Lung (tissue), 12 donors: ENCODE measurements around the gene MSH5. TPM values are rescaled to one million over a fixed set of nuclear protein-coding genes. Genes with fewer than 3 reads are reported as not detected.

Source experiments
- ATAC-seq: fragments of 200-7000 bp; cut with Tn5 transposase; one replicate; pipeline ENCODE4 v1.9.1; 2020; ENCODE audit warnings: moderate number of reproducible peaks; ENCODE audit not compliant: insufficient read depth, low FRiP score
- DNase-seq, 3 donors: peaks; one replicate each; pipeline ENCODE4 v3.0.0-alpha.2; 2013 to 2017
- H3K27ac ChIP-seq, 2 donors: one replicate each; pipeline ENCODE4 v1.5.1; 2013; ENCODE audit warnings: mild to moderate bottlenecking in 2 of 2, moderate library complexity in 2 of 2, control low read depth in 1 of 2, inconsistent platforms in 1 of 2, low read depth in 1 of 2, low read length in 1 of 2
- H3K27me3 ChIP-seq, 3 donors: one replicate each; pipeline ENCODE4 v1.5.1; 2013; ENCODE audit warnings: low read length in 2 of 3; ENCODE audit not compliant: control insufficient read depth in 3 of 3, insufficient read depth in 3 of 3
- H3K36me3 ChIP-seq, 4 donors: one replicate each; pipeline ENCODE4 v1.5.1; 2013; ENCODE audit warnings: low read length in 4 of 4, mild to moderate bottlenecking in 1 of 4, moderate library complexity in 1 of 4; ENCODE audit not compliant: control insufficient read depth in 4 of 4, insufficient read depth in 4 of 4
- H3K4me1 ChIP-seq, 5 donors: one replicate each; pipeline ENCODE4 v1.5.1; 2013; ENCODE audit warnings: low read length in 5 of 5, mild to moderate bottlenecking in 2 of 5, moderate library complexity in 1 of 5; ENCODE audit not compliant: control insufficient read depth in 5 of 5, insufficient read depth in 5 of 5
- H3K4me3 ChIP-seq: one replicate; pipeline ENCODE4 v1.5.1; 2013; ENCODE audit warnings: mild to moderate bottlenecking, control low read depth, moderate library complexity
- H3K9ac ChIP-seq, 2 donors: one replicate each; pipeline ENCODE4 v1.5.1; 2013; ENCODE audit warnings: low read length in 2 of 2, control low read depth in 1 of 2; ENCODE audit not compliant: insufficient read depth in 1 of 2
- H3K9me3 ChIP-seq, 4 donors: one replicate each; pipeline ENCODE4 v1.5.1; 2013; ENCODE audit warnings: low read length in 3 of 4, mild to moderate bottlenecking in 1 of 4, moderate library complexity in 1 of 4; ENCODE audit not compliant: control insufficient read depth in 4 of 4, insufficient read depth in 3 of 4
- WGBS, 2 donors: extraction: QIAGEN DNeasy Blood & Tissue Kit; methylation state at CpG; one replicate each; pipeline ENCODE4 v1.1.7; 2013; 5-methylcytosine and 5-hydroxymethylcytosine counted together
- polyA plus RNA-seq, 2 donors: library from polyadenylated mRNA; stranded (reverse); fragments of 200-250 nt; gene quantifications; one replicate each; pipeline ENCODE4 v1.2.1, GENCODE V29; 2013
- total RNA-seq, 2 donors: library from RNA; depleted of rRNA in 1 of 2; stranded (reverse); fragments of >200 nt in 1 of 2; gene quantifications; one replicate each; pipeline ENCODE4 v1.2.1, GENCODE V29; 2014 to 2021
- TF ChIP-seq, protein P1 (sequence below): IDR thresholded peaks from 2 replicates; pipeline ENCODE4 v1.5.1; 2012; ENCODE audit warnings: mild to moderate bottlenecking; ENCODE audit errors: control extremely low read depth, extremely low read depth
- donor health status: control.
- donor health status: control.
- donor health status: Bipolar disorder and iron deficiency.
- donor health status: healthy.
- donor health status: DM: yes; HTN: yes; CAD: no.

MSH5 gene
- total and polyA plus RNA-seq, 4 donors, result 4.5 to 17.8 (median 13.4) TPM

- TF ChIP-seq, protein P1, sequence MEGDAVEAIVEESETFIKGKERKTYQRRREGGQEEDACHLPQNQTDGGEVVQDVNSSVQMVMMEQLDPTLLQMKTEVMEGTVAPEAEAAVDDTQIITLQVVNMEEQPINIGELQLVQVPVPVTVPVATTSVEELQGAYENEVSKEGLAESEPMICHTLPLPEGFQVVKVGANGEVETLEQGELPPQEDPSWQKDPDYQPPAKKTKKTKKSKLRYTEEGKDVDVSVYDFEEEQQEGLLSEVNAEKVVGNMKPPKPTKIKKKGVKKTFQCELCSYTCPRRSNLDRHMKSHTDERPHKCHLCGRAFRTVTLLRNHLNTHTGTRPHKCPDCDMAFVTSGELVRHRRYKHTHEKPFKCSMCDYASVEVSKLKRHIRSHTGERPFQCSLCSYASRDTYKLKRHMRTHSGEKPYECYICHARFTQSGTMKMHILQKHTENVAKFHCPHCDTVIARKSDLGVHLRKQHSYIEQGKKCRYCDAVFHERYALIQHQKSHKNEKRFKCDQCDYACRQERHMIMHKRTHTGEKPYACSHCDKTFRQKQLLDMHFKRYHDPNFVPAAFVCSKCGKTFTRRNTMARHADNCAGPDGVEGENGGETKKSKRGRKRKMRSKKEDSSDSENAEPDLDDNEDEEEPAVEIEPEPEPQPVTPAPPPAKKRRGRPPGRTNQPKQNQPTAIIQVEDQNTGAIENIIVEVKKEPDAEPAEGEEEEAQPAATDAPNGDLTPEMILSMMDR, result no peak
- Histone ChIP-seq H3K9me3 (peaks cover 0 to 2% (median 0%) of the 10 kb centered on the region in 4 donors), H3K27ac (no peak overlapping the region), H3K4me1 (peaks cover 0 to 6% (median 0%) of the 10 kb centered on the region in 5 donors), H3K36me3 (no peaks in the 10 kb centered on the region), H3K4me3 (no peak overlapping the region), H3K27me3 (no peaks in the 10 kb centered on the region), H3K9ac (no peak overlapping the region)
- DNase-seq, result no peak
- ATAC-seq, result no peak
- 84 to 88% methylated on average over 9 of the region's 9 CpGs for WGBS, 2 donors
Observed at GRCh38 chr6:31765559-31765909, 25.7 kb downstream of the MSH5 start.

GRCh38 chr6:31765910-31766794 lies 26.3 kb downstream of the MSH5 start:
- no peak for ATAC-seq
- 62% methylated on average over 42 of the region's 42 CpGs for WGBS, 2 donors

DNA sequence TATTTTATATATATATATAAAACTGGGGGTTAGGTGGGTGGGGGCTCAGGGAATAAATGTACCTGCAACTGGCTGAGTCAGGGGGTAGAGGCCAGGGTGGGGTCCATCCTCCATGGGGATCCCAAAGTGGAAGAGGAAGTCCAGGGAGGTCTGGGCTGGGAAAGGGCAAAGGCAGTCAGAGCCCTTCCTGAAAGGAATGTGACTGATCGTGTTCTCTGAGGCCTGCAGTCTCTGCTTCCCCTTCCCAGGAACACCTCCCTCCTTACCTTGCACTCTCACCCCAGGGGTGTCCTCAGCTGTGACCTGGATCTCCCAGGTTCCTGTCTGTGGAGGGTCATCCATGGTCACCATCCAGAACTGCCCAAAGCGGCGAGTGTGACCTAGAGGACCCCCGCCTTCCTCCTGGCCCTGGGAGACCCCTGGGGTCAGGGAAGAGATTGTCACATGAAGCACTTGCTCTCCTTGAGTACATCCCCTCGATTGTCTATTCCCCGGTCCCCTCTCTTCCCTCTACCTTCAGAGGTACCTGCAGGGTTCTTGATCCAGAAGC lies 27.4 kb downstream of the MSH5 start:
- H3K4me3 ChIP-seq, result no peak overlapping the region
- no peak overlapping the region for H3K27ac ChIP-seq
- TF ChIP-seq, protein P1, result no peak
- ATAC-seq (no peak), DNase-seq (no peak)
- H3K27me3 ChIP-seq, result no peaks in the 10 kb centered on the region
- peaks cover 0 to 6% (median 0%) of the 10 kb centered on the region in 5 donors for H3K4me1 ChIP-seq
- 79 to 82% methylated on average over 6 of the region's 6 CpGs for WGBS, 2 donors
- H3K36me3 ChIP-seq, result no peaks in the 10 kb centered on the region
- H3K9me3 ChIP-seq, result peaks cover 0 to 2% (median 0%) of the 10 kb centered on the region in 4 donors
- no peak overlapping the region for H3K9ac ChIP-seq

More at GRCh38 chr6:31765910-31766794, 26.3 kb downstream of the MSH5 start:
- H3K27ac ChIP-seq, result no peak overlapping the region
- H3K9me3 ChIP-seq, result peaks cover 0 to 2% (median 0%) of the 10 kb centered on the region in 4 donors
- TF ChIP-seq, protein P1, result no peak
- peak; percentile 26 to 35 (median 30) for DNase-seq
- peak overlapping the region in 1 of 2 donors; percentile 39 for H3K9ac ChIP-seq
- H3K36me3 ChIP-seq, result no peaks in the 10 kb centered on the region
- peaks cover 0 to 6% (median 0%) of the 10 kb centered on the region in 5 donors for H3K4me1 ChIP-seq
- no peak overlapping the region for H3K4me3 ChIP-seq
- no peaks in the 10 kb centered on the region for H3K27me3 ChIP-seq
